ENCODE measurements around the gene MYOF.
"Not testable (repeated sequence)": the region's sequence is repeated elsewhere in the genome, so short reads cannot be mapped to it uniquely, and the experiment has no call there.

The MYOF gene

DNA sequence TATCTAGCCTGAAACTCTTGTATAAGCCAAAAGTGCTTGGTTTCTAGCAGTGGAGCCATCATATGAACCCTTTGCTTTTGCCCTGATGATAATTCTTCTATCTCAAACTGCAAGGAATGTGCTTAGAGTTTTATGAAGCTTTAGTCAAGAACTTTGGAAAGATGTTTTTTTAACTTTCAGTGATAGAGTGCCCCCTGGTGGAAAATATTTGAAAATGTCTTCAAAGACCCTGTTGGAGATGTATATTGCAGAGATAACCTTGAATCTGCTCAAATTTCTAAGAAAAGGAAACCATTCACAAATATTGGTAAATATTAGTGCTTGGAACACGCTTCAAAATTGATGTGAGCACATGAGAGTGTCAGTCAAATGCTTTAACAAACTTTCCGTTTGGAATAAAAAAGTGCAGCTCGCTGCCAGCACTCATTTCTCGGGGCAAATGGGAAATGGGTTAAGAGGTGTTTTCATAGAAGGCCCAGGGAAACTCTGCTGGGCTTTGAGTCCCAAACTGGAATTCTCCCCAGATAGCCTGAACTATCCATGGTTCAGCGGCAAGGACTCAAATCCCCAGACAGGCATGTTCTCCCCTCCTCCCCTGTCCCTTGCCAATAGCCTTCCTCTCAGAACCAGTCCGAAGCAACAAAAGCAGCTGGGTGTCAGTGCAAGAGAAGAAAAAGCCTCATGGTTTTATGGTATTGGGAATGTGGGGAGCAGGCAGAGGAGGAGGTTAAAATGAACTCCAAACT, 129.3 kb downstream of the MYOF start:
- peak in 1 of 3 donors; percentile 21 for DNase-seq (ENCODE audit: low read depth in 2 of 3, low spot score in 1 of 3)

DNA sequence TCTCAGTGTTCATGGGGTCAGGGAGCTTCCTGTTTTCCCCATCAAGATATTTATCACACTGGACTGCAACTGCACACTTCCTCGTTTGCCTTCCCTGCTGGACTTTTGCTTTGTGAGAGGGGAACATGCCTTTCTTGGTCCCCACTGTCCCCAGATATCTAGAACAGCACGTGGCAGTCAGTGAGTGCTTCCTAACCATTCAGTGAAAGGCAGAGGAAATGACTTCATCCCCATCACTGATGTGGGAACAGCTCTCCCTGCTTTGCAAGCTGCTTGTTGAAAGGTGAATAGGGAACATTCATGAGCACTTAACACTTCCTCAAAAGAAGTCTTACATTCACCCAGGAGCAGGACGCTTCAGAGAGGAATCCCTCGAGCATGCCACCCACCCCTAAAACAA, 135.4 kb downstream of the MYOF start:
- DNase-seq (ENCODE audit: low read depth in 2 of 3, low spot score in 1 of 3) = no peak

DNA sequence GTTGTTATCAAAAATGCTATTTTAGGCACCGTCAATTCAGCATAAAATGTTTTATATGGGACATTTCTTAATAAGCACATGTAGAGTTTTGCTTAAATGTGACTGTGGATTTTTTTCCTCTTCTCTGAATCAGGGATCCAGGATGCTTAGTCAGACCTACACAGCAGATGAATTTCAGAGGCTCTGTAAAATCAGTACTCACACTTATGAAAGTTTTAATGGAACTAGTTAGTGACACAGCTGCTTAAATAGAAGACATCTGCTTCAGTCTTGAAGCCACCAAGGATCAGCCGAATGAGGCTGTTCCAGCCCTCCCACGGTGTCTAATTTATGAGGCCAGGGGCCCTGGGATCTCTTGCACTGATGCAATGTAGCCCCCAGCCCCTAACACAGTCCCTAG, 136.0 kb downstream of the MYOF start:
- DNase-seq (ENCODE audit: low read depth in 2 of 3, low spot score in 1 of 3) = no peak

DNA sequence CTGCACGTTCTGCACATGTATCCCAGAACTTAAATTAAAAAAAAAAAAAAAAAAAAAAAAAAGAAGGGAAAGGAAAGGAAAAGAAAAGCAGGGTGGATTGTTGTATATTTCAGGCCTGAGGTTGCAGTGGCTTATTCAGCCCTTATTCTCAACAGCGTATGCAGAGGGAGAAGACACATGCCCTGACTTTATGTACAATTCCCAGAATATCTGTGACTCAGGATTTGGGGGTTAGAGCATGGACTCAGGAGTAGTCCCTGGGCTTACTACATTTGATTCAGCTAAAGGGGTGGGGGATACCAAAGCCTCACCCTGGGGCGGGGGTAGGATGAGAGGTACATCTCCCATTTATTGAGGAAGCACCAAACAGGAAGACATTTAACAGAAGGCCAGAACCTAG, 137.4 kb downstream of the MYOF start:
- DNase-seq (ENCODE audit: low read depth in 2 of 3, low spot score in 1 of 3) = no peak

DNA sequence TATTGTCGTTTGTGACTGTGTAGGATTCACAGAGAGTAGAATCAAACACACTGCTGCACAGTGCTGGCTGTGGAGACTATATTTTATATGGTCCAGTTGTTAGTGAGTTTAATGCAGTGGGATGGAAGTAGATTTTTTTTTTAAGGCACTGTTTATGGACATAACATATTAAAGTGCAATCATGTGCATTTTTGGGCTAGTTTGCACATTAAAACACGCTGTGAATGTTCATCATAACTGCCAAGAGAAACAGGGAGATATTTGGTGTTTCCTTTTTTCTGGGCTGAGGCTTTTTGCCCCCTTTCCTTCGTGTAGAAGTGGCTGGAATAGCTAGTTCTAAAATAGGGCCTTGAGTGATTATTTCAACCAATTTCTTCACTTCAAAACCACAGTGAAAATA, 139.2 kb downstream of the MYOF start:
- DNase-seq (ENCODE audit: low read depth in 2 of 3, low spot score in 1 of 3) = no peak

DNA sequence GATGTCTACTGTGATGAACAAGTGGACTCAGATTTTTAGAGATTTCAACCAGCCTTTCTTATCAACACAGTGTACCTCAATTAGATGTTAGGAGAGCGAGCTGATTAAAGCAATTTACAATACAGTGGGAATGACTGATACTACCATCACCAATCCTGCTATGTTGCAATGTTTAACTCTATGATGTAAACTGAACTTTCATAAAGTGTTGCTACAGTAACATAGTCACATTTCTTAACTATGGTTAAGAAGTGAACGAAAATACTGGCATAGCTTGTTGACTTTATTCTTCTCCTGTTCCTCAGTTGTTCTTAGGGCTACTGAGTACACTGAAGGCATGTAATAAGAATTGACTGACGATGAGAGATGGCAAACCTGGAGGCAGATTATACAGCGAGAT, 139.8 kb downstream of the MYOF start:
- DNase-seq (ENCODE audit: low read depth in 2 of 3, low spot score in 1 of 3) = no peak

DNA sequence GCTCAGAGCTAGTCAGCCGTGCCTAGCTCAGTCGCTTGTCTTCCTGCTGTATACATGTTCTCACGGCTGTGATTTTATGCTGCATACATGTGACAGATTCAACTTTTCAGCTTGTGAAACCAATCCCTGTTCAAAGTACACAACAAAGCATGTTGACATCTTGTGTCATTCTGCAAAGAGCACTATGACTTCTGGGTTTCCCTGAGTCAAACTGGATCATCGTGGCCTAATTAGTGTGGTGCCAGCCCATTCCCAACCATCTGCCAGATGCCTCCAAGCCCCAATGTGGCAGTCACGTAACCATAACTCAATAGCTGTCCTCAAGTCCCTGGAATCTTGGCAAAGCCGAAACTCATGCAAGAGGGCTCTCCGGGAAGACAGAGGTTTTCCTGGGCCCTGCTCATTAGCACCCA, 144.8 kb downstream of the MYOF start:
- DNase-seq (ENCODE audit: low read depth in 2 of 3, low spot score in 1 of 3) = no peak

DNA sequence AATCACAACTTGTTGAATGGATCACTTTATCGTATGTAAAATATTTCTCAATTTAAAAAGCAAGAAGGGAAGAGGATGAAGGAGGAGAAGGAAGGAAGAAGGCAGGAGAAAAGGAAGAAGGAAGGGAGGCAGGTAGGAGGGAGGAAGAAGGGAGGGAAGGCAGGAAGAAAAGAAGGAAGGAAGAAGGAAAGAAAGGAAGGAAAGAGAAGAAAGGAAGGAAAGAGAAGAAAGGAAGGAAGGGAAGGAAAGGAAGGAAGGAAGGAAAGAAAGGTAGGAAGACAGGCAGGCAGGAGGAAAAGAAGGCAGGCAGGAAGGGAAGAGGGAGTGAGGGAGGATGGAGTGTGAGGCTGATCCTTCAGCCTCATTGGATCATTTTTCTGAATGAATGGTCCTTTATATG, 145.5 kb downstream of the MYOF start:
- DNase-seq (ENCODE audit: low read depth in 2 of 3, low spot score in 1 of 3) = no peak

DNA sequence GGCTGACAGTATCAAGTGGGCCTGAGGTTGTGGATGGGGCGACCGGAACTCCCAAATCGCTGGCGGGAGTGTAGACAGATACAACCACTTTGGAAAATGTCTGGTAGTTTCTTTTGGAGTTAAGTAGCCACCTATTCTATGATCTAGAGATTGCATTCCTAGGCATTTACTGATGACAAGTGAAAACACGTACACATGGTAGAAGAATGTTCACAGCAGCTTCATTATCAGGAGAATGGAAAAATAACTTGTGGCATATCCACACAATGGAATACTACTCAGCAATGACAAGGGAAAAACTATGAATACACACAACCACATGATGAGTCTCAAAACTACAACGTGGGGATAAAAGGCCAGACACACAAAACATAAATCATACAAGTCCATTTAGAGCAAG, 146.0 kb downstream of the MYOF start:
- DNase-seq (ENCODE audit: low read depth in 2 of 3, low spot score in 1 of 3) = no peak

DNA sequence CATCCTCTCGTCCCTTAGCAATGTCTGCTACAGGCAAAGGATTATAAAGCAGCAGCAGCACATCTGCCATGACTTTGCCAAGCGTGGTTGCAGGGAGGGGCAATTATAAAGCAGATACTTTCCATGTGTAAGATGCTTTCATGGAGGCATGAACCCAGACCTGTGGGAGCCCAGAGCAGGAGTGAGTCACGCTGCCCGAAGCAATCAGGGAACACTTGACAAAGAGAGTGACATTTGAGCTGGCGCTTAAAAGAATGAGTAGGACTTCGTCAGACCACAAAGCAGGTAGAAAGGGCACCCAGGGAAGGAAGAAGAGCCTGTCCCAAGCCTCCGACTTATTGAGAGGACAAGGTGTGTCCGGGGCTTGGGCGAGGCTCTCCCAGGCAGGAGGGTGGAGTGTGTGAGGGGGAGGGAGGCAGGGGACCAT, 147.2 kb downstream of the MYOF start:
- peak in 1 of 3 donors; percentile 1 for DNase-seq (ENCODE audit: low read depth in 2 of 3, low spot score in 1 of 3)

DNA sequence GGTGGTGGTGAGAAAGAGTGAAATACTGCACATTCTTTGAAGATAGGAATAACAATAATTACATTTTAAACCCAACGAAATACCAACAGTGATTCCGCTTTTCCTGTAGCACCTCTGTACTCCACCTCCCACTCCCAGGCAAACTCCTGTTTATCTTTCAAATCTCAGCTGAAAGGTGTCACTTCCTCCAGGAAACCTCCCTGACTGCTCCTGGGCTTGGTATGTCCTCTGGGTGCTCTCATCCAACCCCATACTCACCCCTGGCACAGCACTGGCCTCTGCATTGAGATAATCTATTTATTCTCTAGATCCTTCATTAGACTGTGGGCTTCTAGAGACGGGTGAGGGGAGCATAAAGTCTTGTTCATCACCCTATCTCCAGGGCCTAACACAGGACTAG, 148.0 kb downstream of the MYOF start:
- no peak for DNase-seq (ENCODE audit: low read depth in 2 of 3, low spot score in 1 of 3)

DNA sequence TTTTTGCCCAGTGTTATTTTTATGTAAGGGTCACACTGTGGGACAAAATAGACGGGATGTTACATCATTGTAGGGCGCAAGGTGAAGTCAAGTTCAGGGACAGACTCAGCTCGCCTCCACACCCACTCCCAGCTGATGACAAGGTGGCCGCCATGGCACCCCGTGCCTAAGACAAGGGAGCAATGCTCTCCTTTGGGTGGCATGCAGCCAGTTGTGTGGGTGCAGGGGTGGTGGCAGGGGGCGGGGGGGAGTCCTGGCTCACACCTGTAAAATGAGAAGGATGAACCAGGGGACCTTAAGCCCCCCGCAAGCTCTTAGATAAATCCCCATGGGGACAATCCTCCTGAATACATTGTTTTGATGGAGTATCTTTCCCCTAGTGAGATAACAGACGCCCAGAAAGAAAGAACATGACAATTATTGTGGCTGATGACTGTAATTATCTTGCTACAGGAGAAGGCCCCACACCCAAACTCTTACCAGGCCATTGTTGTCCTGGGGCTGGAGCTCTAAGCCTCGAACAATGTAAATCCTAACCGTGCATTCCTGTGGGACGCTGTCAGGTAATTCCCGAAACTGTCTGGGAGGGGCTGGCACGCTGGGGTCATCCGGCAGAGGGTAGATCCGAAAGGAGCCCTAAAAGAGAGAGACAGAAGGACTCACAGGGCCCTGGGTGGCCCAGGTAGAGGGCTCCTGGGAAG, 148.7 kb downstream of the MYOF start:
- no peak for DNase-seq (ENCODE audit: low read depth in 2 of 3, low spot score in 1 of 3)

DNA sequence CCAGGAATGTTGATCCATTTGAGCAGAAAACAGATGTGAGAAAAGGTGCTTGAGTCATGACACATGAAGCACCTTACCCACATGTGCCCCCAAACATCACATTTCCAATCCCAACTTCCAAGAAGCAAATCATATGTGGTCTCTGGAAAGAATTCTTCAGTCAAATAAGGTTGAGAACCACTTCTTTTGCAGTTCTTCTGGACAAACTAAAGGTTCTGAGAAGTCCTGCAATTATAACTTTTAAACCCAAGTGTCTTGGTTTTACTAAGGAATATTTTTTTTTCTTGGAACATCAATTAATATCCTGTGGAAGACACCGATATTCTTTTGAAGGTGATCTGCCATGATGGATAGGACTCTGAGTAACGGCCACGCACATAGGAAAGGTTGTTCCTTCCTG, 151.3 kb downstream of the MYOF start:
- DNase-seq (ENCODE audit: low read depth in 2 of 3, low spot score in 1 of 3) = no peak

DNA sequence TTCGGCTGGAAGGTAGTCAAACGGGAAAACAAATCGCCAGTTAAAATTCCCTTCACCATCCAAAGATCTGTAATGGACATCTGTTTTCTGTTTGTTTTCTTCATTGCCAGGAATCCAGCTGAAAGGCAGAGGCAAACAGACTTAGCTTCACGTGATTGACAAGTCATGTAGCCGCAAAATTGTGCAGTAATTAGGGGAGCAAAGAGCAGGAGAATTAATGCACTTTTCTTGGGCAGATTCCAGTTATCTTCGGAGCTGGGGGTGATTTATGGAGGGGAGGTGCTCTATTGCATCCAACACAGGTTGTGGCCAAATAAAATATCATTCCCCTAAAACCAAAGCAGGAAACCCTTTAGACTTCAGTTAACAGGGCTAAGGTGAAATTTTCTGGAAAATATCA, 162.2 kb downstream of the MYOF start:
- no peak for DNase-seq (ENCODE audit: low read depth in 2 of 3, low spot score in 1 of 3)

DNA sequence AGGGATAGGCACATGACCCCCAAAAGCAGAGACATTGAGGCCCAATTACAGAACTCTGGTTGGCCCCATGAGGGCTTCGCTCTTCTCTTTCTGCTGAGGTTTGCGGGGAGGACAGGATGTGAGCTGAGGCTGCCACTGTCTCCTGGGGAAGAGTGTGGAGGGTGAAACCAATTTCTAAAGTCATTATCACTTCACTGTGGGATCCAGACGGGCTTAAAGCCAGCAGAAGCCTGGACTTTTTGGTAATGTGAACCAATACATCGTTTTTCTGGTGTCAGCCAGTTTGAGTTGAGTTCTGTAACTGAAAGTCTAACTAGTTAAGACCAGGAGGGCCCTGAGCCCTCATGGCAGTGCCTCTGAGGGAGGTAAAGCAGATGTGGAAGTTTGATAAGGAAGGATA, 163.0 kb downstream of the MYOF start:
- no peak for DNase-seq (ENCODE audit: low read depth in 2 of 3, low spot score in 1 of 3)

DNA sequence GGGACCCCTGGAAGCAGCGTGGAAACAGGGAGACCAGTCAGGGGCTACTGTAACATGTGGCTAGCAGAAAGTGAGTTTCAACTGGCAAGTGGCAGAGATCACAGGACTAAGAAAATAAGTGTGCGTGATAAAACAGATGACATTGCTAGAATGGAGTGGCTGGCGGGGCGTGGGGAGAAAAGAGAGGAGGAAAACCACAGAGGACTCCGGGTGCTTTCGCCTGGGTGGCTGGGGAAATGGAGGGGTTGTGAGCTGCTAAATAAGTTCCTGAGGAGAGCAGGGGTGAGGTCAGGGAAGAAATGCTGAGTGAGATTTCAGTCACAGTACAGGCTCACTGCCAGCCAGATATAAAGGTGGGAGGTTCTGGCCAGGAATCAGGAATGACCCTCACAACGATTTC, 166.9 kb downstream of the MYOF start:
- DNase-seq (ENCODE audit: low read depth in 2 of 3, low spot score in 1 of 3) = no peak

DNA sequence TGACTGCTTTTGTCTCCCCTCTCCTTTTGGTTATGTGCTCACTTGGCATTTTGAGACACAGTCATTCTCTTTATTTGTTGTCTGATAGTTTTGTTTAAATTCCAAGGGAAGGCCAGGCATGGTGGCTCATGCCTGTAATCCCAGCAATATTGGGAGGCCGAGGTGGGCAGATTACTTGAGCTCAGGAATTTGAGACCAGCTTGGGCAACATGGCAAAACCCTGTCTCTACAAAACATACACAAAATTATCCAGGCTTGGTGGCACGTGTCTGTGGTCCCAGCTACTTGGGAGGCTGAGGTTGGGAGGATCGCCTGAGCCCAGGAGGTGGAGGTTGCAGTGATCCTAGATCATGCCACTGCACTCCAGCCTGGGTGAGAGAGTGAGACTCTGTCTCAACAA, 167.5 kb downstream of the MYOF start:
- DNase-seq (ENCODE audit: low read depth in 2 of 3, low spot score in 1 of 3) = not testable (repeated sequence)

DNA sequence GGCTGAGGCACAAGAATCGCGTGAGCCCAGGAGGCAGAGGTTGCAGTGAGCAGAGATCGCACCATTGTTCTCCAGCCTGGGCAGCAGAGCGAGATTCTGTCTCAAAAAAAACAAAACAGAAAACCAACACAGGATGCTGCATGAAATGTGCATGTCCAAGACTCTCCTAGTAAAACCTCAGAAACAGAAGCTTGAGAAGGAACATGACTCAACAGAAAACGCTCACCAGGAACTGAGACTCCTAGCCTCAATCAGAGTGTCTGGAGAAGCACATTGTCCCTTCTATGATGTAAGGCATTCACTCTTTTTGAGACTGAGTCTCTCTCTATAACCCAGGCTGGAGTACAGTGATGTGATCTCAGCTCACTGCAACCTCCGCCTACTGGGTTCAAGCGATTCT, 168.3 kb downstream of the MYOF start:
- no peak for DNase-seq (ENCODE audit: low read depth in 2 of 3, low spot score in 1 of 3)

DNA sequence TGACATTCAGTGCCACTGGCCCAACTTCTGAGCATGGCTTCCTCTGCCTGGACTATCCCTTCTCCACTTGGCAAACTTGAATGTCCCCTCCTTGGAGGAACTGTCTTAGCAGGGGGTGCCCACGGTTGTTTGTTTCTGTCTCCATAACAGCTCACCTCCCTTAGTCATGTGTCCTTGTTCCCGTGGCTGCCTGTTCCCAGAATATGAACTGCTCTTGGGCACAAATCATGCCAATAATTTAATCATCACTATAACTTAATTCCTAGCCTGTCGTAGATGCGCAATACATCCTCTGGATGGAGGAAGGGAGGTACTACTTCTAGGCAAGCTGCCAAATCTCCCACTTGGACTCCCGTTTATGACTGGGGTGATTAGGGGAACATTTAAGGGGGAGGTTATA, 173.1 kb downstream of the MYOF start:
- DNase-seq (ENCODE audit: low read depth in 2 of 3, low spot score in 1 of 3) = no peak

DNA sequence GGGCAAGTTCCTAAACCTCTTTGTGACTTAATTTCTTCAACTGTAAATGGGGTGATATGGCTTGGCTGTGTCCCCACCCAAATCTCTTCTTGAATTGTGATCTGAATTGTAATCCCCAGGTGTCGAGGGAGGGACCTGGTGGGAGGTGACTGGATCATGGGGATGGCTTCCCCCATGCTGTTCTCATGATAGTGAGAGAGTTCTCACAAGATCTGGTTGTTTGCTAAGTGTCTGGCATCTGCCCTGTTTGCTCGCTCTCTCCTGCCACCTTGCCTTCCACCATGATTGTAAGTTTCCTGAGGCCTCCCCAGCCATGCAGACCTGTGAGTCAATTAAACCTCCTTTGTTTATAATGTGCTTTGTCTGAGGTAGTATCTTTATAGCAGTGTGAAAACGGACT, 177.0 kb downstream of the MYOF start:
- no peak for DNase-seq (ENCODE audit: low read depth in 2 of 3, low spot score in 1 of 3)

DNA sequence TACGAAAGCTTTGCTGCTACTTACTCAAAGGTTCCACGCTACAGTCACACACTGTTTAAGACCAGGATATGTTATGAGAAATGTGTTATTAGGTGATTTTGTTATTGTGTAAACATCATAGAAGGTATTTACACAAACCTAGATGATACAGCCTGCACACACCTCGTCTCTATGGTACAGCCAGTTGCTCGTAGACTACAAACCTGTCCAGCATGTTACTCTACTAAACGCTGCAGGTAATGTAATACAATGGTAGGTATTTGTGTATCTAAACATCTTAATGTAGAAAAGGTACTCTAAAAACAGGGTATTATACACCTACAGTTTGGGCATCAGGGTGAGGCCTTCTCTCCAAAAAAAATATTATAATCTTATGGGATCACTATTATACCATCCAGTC, 181.2 kb downstream of the MYOF start:
- DNase-seq (ENCODE audit: low read depth in 2 of 3, low spot score in 1 of 3) = no peak

DNA sequence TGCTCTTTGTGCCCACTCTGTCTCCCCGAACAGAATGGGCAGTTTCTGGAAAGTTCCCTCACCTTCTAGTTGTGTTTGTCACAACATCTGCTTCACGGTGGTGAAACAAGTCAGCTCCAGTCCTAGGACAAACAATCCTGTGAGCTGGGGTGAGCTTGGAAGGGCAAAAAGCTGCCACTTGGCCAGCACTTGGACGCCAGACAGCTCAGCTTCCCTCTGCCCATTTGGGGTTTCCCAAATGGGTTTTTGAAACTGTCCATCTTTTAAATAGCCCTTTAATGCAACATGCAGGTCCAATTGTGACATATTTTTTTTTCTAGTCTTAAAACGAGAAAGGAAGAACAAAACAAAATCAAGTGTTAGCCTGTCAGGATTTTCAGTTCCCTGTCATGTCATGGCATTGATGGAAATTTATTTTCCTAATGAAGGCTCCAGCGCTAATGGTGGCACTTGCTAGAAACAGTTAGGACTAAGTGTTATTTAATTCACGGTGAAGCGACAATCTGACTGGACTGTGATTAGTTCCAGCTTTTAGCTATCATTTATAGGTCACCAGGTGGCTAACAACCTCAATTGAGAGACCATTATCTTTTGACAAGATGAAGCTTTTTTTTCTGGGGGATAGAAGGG, 181.7 kb downstream of the MYOF start:
- no peak for DNase-seq (ENCODE audit: low read depth in 2 of 3, low spot score in 1 of 3)
